HG03139 (cell line): ENCODE measurements around the gene SHKBP1.
"Not testable (repeated sequence)": the region's sequence is repeated elsewhere in the genome, so short reads cannot be mapped to it uniquely, and the experiment has no call there.

Experiments used
- ATAC-seq: cut with Tn5 transposase; IDR thresholded peaks from one replicate; pipeline ENCODE4 v1.9.1; 2021; ENCODE audit not compliant: unreplicated experiment

The SHKBP1 gene, protein sequence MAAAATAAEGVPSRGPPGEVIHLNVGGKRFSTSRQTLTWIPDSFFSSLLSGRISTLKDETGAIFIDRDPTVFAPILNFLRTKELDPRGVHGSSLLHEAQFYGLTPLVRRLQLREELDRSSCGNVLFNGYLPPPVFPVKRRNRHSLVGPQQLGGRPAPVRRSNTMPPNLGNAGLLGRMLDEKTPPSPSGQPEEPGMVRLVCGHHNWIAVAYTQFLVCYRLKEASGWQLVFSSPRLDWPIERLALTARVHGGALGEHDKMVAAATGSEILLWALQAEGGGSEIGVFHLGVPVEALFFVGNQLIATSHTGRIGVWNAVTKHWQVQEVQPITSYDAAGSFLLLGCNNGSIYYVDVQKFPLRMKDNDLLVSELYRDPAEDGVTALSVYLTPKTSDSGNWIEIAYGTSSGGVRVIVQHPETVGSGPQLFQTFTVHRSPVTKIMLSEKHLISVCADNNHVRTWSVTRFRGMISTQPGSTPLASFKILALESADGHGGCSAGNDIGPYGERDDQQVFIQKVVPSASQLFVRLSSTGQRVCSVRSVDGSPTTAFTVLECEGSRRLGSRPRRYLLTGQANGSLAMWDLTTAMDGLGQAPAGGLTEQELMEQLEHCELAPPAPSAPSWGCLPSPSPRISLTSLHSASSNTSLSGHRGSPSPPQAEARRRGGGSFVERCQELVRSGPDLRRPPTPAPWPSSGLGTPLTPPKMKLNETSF

DNA sequence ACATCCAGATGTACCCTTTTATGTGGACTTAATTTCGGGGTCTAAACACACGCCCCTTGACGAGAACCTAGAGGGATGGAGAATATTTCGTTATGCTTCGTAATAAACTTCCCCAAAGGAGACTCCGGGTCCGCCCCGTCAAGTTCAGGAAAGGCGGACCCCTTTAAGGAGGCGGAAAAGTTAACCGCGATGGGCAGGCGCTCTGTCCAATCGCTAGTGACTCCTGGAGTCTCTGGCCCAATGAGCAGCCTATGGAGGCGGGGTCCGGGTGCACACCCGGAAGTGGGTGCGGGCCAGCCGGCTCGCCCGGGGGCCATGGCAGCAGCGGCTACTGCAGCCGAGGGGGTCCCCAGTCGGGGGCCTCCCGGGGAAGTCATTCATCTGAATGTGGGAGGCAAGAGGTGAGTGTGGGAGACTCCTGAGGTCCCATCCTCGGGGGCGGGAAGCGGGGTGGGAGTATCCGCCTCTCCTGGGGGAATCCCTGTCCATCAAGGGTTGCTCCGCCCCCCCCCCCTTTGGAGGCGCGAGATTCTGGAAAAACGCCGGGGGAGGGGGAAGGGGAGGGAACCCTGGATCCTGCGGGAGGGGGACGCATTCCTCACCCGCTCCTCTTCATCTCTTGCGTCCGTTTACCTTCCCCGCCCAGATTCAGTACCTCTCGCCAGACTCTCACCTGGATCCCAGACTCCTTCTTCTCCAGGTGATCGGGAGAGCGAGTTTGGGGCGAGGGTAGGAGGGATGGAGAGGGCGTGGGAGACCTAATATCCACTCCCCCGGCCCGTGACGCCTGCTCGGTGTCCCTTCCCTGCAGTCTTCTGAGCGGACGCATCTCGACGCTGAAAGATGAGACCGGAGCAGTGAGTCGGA lies at the start of gene SHKBP1:
Gene SHKBP1, plus strand, starts transcription at position 289 of the 867 bp plus-strand sequence. Its CDS starts 27 bp downstream, at position 316.
- ATAC-seq, result peak; percentile 90

DNA sequence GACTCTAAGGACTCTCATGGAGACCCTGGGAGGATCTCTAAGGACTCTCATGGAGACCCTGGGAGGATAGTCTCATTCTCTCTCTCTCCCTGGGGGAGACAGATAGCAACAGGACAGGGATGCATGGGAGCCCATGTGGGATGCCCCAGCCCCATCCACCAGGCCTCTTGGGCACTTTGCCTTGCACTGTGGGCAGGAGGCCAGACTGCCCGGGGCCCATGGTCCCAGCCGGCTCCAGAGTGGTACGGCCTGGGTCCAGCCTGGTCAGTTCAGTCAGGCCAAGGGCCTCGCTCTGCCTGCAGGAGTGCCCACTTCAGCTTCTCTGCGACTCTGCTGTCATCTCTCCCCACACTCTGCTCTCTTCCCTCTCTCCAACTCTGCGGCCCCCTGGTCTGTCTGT lies 48.6 kb upstream of the SHKBP1 start:
- no peak for ATAC-seq

DNA sequence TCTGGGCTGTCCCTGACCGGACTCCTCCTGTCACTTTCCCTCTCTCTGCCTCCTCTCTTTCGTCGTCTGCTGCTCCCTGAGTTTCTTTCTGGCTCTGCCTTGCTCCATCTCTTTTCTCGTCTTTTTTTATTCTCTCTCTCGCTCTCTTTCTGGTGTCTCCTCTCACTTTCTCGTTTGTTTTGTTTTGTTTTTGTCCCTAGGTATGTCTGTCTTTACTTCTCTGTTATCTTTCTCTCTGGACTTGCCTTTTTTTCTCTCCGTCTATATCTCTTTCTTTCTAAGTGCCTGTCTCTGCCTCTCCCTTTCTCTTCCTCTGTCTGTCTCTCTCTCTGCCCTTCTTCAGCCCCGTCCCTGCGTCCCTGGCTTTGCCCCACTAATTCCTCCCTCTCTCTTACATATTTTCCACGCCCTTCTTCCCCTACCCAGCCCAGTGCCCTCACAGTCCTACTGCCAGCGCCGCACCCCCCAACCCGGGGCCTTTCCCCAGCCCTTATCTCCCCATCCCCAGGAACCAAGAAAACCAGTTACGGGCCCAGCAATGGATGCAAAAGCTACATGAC lies 48.1 kb upstream of the SHKBP1 start:
- ATAC-seq, result no peak

DNA sequence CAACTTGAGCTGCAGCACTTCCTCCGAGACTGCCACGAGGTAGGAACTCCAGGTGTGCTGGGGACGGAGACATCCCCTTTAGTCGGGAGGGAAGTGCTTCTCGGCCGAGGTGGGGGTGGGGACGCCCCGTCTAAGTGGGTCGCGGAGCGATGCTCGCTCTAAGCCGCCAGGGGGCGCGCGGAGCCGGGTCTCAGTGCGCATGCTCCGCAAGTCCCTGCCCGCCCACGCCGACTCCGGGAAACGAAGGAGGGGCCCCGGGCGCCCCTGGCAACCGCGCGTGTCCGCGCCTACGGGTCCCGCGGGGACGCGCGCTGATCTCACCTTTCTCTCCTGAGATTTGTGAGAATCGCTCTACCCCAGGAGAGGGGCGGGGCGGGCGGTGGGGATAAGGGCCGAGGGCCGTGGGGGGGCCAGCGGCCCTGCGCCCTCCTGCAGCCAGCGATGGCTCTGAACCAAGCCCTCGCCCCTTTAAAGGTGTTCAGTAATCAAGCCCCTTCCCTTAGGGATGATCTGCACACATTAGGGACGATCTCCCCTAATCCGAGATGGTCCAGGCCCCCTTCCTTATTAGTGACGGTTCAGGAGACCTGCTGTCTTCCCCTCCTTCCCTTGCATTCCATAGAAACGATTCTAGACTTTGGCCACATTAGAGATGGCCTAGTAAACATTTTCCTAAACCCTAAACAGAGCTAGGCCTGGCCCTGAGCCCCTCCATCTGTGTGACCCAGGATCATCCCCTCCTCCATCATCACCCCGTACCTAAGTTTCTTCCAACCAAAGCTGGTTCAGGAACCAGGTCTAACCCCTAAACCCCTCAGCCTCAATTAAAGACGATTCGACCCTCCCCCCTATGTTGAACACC lies 47.3 kb upstream of the SHKBP1 start:
- no peak for ATAC-seq

DNA sequence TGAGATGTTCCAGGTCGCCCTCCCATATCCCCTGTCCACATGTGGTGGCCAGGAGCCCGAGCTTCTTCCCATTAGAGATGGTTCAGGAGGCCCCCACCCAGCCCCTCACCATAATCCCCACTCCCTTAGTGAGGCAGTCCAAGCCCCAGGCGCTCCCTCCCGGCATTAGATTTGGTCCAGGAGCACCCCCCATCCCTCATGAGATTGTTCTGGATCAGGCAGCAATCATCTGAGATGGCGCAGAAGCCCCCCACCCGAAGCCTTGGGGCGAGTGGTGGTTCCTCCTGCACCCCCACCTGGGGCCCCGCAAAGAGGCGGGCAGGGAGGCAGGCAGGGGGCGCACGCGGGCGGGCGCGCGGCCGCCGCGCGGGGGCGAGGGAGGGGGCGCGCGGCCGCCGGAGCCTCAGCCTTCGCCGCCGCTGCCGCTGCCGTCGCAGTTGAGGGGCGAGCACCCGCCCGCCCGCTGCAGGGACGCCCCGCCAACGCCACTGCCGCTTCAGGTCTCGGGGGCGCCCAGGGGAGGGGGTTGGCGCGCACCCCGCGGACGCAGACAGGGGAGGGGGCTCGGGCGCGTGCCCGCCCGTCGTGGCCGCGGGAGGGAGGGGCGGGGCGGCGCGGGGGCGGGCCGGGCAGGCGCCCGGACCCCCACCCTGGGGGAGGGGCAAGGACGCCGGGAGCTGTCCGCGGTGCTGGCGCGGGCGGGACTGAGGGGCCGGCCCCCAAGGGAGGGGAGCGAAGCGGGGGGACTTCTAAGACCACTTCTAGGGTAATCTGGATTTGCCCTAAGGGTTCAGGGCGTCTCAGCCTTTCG lies 46.4 kb upstream of the SHKBP1 start:
- no peak for ATAC-seq

DNA sequence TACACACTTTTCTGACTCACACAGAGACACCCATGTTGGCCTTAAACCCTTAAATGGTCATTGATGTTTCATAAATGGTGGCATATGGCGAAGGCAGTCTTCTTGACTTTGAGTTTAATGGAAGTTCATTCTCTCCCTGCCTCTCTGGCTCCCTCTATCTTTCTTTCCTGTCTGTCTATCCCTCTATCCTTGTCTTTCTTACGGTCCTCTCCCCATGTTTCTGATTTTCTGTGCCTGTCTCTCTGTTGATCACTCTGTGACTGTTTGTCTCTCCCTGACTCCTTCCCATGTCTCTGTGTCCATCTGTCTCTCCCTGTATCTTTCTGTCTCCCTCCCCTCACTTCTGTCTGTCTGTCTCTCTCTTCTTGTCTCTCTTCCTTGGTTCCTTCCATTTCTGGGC lies 43.2 kb upstream of the SHKBP1 start:
- no peak for ATAC-seq

DNA sequence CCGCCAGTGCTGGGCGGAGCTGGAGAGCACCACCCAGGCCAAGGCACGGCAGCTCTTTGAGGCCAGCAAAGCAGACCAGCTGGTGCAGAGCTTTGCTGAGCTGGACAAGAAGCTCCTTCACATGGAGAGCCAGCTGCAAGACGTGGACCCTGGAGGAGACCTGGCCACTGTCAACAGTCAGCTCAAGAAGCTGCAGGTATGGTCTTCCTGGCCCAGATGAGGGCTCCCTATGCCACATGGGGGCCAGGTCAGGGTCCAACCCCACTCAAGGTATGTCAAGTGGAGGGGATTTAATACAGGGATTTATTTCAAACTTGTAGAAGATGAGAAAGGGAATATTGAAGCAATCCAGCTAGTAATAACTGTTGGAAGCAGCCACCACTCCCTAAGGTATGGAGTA lies 42.5 kb upstream of the SHKBP1 start:
- ATAC-seq, result no peak

DNA sequence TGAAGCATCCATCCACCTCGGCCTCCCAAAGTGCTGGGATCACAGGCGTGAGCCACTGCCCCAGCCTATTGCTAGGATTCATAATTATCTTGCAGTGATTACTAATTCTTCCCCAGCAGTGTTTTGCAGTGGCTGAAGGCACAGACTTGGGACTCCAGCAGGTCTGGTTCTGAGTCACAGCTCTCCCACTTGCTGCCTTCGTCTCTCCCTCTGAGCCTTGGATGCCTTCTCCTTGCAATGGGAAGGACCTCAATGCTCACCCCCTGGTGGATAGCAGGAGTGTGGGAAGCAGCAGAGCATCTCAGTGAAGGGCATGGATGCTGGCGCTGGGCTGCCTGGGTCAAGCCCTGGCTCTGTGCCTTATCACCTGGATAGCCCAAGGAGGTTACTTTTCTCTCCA lies 37.6 kb upstream of the SHKBP1 start:
- ATAC-seq, result no peak

DNA sequence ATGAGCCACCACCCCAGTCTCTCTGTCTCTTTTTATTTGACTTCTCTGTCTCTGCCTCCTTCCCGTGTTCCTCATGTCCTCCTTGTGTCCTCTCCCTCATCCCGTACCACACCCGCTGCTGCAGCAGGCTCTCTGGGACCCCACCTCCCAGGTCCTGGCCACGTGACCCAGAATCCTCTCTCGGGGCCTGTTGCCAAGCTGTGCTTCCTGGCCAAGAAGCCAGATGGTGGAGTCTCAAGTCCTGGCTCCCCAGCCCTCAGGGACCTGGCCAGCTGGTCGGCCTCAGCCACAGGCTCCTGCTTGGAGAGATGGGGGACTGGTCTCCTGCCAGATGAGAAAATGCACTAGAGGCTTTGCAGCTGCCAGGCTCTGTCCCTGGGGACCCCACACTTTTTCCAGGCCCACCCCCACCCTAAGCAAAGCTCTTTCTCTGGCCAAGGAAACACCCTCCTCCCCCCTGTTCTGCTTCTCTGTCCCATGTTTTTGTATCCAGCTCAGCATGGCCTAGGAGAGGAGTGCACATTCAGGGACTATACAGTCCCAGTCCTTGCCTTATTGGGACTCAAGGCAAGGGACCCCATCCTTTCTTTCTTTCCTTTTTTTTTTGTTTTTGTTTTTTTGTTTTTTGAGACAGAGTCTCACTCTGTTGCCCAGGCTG lies 34.3 kb upstream of the SHKBP1 start:
- no peak for ATAC-seq

DNA sequence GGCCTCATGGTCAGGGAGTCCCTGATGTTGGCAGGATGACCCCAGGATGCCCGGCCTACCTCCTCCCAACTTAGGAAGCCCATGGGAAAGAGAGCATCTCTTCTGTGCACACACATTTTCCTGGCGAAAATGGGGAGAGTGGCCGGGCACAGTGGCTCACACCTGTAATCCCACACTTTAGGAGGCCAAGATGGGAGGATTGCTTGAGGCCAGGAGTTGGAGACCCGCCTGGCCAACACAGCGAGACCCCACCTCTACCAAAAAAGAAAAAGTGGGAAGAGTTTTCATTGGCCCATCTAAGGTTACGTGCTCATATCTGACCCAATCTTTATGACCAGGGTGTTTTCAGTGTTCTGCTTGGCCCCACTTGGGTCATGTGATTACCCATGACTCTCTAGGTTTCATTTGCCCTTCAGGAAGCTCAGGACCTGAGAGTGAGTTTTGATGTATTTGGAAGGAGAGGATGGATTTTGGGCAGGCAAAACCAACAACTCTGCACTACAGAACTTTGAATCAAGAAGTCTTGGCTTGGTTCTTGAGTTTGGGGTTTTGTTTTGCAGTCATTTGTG lies 33.6 kb upstream of the SHKBP1 start:
- ATAC-seq, result no peak

DNA sequence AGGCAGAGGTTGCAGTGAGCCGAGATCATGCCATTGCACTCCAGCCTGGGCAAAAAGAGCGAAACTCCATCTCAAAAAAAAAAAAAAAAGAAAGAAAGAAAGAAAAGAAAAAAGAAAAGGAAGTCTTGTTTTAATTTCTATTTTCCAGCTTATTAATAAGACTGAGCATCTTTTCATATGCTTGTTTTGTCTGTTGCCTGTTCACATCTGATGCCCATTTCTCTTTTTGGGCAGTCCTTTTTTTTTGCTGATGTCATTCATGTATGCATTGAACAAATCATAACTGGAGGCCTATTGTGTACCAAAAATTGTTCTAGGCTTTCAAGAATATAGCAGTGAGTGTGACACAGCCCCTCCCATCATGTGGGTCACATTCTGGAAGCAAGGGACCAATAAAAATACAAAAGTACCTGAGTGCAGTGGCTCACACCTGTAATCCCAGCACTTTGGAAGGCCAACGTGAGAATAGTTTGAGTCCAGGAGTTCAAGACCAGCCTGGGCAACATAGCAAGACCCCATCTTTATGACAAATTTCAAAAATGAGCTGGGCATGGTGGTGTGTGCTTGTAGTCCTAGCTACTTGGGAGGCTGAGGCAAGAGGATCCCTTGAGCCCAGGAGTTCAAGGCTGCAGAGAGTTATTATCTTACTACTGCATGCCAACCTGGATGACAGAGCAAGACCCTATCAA lies 30.4 kb upstream of the SHKBP1 start:
- ATAC-seq, result not testable (repeated sequence)

DNA sequence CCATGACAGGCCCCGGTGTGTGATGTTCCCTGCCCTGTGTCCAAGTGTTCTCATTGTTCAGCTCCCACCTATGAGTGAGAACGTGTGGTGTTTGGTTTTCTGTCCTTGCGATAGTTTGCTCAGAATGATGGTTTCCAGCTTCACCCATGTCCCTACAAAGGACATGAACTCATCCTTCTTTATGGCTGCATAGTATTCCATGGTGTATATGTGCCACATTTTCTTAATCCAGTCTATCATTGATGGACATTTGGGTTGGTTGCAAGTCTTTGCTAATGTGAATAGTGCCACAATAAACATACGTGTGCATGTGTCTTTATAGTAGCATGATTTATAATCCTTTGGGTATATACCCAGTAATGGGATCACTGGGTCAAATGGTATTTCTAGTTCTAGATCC lies 29.5 kb upstream of the SHKBP1 start:
- ATAC-seq, result not testable (repeated sequence)

DNA sequence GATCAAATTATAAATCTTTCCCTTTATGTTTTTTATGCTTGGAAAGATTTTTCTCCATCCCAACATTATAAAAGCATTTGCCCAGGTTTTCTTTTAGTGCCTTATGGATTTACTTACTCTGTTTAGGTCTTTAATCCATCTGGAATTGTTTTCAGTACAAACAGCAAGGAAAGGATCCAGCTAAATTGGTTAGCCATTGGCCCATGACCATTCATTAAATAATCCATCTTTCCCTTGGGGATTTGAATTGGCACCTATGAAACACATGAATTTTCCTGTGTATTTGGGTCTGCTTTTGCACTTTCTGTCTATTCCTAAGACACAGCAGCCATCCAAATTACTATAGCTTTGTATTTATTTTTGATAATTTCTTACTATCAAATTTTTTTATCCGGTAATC lies 28.8 kb upstream of the SHKBP1 start:
- ATAC-seq, result no peak

DNA sequence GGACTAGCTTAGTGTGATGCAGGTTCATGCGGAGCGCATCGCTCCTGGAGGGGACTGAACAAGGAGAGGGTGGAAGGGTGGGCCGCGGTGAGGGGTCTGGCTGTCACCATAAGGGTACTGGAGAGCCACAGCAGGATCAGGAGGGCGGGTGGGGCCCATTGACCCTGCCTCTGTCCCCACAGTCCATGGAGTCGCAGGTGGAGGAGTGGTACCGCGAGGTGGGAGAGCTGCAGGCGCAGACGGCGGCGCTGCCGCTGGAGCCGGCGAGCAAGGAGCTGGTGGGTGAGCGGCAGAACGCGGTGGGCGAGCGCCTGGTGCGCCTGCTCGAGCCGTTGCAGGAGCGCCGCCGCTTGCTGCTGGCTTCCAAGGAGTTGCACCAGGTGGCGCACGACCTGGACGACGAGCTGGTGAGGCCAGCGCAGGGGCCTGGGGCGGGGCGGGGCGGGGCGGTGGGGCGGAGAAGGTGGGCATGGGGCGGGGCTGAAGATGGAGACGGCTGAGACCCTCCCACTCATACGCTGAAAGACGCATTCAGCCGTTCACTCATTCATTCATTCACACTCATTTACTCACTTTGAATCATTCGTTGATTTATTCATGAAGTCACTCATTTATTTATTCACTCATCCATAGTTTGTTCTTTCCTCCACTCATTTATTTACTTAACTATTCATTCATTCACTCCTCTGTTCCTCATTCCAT lies 27.5 kb upstream of the SHKBP1 start:
- ATAC-seq, result no peak

DNA sequence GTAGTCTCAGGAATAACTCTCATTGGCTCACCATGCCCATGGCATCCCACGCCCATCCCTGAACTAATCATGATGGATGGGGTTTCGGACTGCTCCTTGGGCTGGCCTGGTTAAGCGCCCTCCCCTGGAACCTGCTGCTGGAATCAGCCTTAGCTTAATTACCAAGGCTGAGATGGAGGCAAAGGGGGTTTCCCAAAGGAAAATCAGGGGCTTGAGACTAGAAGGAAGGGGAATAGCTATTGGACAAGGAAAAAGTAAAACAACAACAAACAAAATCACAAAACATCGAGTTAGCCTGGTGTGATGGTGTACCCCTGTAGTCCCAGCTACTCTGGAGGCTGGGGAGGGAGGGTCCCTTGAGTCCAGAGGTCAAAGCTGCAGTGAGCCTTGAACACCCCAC lies 25.7 kb upstream of the SHKBP1 start:
- ATAC-seq, result no peak

DNA sequence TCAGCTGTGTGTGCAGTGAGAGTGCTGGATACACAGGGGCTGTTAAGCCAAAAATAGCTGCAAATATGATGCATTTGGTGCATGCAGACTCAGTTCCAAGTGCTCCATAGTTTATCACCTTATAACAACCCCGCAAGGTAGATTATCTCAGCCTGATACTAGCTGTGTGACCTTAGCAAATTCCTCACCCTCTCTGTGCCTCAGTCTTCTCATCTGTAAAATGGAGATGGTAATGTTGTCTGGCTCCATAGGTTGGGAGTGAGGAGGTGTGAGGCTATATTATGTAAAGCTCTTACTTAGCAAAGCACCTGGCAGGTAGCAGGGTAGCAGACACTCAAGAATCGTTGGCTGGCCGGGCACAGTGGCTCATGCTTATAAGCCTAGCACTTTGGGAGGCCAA lies 23.8 kb upstream of the SHKBP1 start:
- ATAC-seq, result no peak
